Skeletal muscle tissue (tissue), 4 donors: Measurements from ENCODE around the gene MAD1L1. TPM values are rescaled to one million over a fixed set of nuclear protein-coding genes. Genes with fewer than 3 reads are reported as not detected.

Experiments
- H3K27ac ChIP-seq: one replicate; pipeline ENCODE4 v1.7.0; 2013; ENCODE audit warnings: mild to moderate bottlenecking, low read depth, low read length, inconsistent platforms
- H3K27me3 ChIP-seq, 3 donors: one replicate each; pipeline ENCODE4 v1.7.0; 2013; ENCODE audit warnings: low read length in 3 of 3; ENCODE audit not compliant: control insufficient read depth in 3 of 3, insufficient read depth in 3 of 3
- H3K36me3 ChIP-seq, 3 donors: one replicate each; pipeline ENCODE4 v1.7.0; 2013; ENCODE audit warnings: low read length in 3 of 3; ENCODE audit not compliant: control insufficient read depth in 3 of 3, insufficient read depth in 3 of 3
- H3K4me1 ChIP-seq, 3 donors: one replicate each; pipeline ENCODE4 v1.7.0; 2013; ENCODE audit warnings: low read length in 3 of 3, mild to moderate bottlenecking in 3 of 3; ENCODE audit not compliant: control insufficient read depth in 3 of 3, insufficient read depth in 3 of 3
- H3K4me3 ChIP-seq, 3 donors: one replicate each; pipeline ENCODE4 v1.7.0; 2013; ENCODE audit warnings: low read length in 3 of 3
- H3K9ac ChIP-seq, 3 donors: one replicate each; pipeline ENCODE4 v1.7.0; 2013; ENCODE audit warnings: low read length in 3 of 3, mild to moderate bottlenecking in 3 of 3, moderate library complexity in 2 of 3, low read depth in 1 of 3
- H3K9me3 ChIP-seq, 3 donors: one replicate each; pipeline ENCODE4 v1.7.0; 2013; ENCODE audit warnings: low read length in 3 of 3; ENCODE audit not compliant: control insufficient read depth in 3 of 3
- total RNA-seq: library from RNA; depleted of rRNA; stranded (reverse); fragments of >200 nt; gene quantifications from one replicate; pipeline ENCODE4 v1.2.3, GENCODE V29; 2014
- donor health status: Osteomylitis.

Gene MAD1L1
- total RNA-seq, 1 donor from 2014 or later = 42.3 TPM

DNA sequence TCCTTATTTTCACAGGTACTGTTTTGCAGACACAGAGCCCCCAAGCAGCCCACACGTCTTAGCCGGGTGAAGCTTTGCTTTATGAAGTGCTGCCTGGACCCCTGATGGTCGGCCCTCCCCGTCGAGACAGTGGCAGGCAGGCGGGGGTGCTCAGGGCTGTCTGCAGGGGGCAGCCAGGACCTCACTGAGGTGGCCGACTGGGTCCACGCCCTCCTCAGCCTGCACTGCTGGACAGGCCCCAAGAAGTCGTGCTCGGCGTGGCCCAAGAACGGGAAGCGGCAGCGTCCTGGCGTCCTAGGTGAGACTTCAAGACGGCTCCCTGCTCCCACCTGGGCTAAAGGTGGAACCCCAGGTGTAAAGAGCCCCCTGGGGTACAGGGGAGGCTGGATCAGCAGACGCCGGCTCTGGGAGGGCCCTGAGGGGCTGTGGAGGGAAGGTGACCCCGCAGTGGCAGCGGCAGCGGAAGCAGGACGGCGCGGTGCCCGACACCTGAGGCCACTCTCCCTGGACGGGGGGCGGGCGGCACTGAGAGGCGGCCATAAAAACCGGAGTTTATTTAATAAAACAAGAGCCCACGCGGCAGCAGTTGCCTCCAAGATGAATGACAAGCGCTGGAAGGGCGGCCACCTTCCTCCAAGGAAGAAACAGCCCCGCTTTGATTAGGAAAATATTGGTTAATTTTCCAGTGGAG, 383.2 kb downstream of the MAD1L1 start:
- H3K27ac ChIP-seq = no peak overlapping the region
- H3K4me1 ChIP-seq = peaks cover 4 to 18% (median 15%) of the 10 kb centered on the region in 3 donors
- H3K9me3 ChIP-seq = no peaks in the 10 kb centered on the region
- H3K9ac ChIP-seq = no peak overlapping the region
- H3K4me3 ChIP-seq = no peak overlapping the region
- peaks cover 0 to 2% (median 0%) of the 10 kb centered on the region in 3 donors for H3K36me3 ChIP-seq
- H3K27me3 ChIP-seq = no peaks in the 10 kb centered on the region

DNA sequence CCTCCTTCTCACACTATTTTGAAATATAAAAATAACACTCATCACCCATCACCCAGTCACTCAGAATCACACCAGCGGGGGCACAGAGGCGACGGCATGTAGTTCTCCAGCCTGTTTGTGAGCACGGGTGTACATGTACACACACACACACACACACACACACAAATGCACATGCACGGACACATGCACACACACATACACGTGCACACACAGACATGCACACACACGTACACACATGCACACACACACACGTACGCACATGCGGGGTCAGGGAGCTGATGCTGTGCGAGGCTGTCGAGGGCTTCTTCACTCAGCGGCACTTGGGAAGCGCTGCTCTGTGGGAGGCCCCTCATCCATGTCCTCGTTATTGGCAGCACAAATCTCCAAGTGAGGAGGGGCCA, 383.8 kb downstream of the MAD1L1 start:
- Histone ChIP-seq H3K4me1 (peaks cover 4 to 18% (median 15%) of the 10 kb centered on the region in 3 donors), H3K4me3 (no peak overlapping the region), H3K9ac (no peak overlapping the region), H3K27me3 (no peaks in the 10 kb centered on the region), H3K9me3 (no peaks in the 10 kb centered on the region), H3K36me3 (peaks cover 0 to 2% (median 0%) of the 10 kb centered on the region in 3 donors), H3K27ac (no peak overlapping the region)

DNA sequence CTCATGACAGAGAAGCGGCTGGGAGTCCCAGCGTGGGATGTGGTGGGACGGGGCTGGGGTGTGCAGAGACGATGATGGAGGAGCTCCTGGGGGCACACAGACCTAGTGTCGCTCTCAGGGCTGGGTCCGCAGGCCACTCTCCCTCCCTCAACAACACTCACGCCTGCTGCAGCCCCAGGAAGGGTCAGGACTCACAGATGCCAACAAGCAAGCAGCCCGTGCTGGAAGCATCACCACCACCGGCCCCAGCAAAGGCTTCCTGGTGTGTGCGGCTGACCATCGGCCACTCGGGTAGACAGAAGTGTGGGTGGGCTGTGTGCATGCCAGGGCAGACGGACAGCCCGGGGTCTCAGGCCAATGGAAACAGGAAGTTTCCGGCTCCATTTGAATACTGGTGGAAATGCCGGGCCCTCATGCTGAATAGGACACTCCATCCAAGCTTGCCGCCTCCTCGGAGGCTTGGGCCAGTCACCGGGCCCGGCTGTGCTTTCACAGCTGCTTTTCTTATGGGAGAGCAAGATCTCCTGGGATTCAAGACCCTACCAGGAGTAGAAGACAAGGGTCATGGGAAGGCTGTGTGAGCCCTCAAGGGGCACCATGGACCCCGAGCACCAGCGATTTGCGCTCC, 384.6 kb downstream of the MAD1L1 start:
- H3K4me1 ChIP-seq = peaks cover 2 to 12% (median 9%) of the 10 kb centered on the region in 3 donors
- H3K27ac ChIP-seq = no peak overlapping the region
- peaks cover 0 to 2% (median 0%) of the 10 kb centered on the region in 3 donors for H3K36me3 ChIP-seq
- H3K27me3 ChIP-seq = no peaks in the 10 kb centered on the region
- no peak overlapping the region for H3K9ac ChIP-seq
- no peak overlapping the region for H3K4me3 ChIP-seq
- no peaks in the 10 kb centered on the region for H3K9me3 ChIP-seq

DNA sequence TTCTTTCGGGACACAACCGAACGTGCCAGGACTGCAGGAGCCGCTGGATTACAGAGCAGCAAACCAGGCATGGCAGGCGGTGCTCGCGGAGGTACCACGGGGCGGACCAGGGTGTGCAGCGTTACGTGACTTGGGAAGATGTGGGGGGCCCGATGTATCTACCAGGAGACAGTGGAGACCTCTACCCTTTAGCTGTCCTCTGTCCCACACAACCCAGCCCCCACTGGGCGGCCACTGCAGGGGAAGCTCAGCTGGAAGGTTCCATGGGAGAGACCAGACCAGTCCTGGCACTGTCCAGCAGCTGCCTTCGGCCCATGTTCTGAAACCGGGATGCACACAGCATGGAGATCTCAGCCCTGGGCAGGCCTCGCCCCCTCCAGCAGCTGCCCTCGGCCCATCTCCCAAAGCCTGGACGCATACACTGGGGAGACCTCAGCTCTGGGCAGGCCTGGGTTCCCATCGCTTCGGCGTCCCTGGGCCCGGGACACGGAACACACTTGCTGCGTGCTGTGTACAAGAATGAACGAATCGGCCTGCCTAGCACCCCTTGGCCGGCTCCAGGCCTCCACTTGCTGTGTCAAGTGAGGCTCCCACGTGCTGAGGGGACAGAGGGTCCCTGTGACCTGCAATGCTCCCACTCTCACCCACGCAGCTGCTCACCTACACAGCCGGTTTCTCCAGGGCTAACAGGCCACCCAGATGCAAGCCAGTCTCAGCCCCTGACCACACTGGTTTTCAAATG, 385.3 kb downstream of the MAD1L1 start:
- Histone ChIP-seq H3K4me1 (peaks cover 0 to 13% (median 10%) of the 10 kb centered on the region in 3 donors), H3K9me3 (no peaks in the 10 kb centered on the region), H3K27ac (no peak overlapping the region), H3K36me3 (peaks cover 0 to 2% (median 0%) of the 10 kb centered on the region in 3 donors), H3K4me3 (no peak overlapping the region), H3K9ac (no peak overlapping the region), H3K27me3 (no peaks in the 10 kb centered on the region)

DNA sequence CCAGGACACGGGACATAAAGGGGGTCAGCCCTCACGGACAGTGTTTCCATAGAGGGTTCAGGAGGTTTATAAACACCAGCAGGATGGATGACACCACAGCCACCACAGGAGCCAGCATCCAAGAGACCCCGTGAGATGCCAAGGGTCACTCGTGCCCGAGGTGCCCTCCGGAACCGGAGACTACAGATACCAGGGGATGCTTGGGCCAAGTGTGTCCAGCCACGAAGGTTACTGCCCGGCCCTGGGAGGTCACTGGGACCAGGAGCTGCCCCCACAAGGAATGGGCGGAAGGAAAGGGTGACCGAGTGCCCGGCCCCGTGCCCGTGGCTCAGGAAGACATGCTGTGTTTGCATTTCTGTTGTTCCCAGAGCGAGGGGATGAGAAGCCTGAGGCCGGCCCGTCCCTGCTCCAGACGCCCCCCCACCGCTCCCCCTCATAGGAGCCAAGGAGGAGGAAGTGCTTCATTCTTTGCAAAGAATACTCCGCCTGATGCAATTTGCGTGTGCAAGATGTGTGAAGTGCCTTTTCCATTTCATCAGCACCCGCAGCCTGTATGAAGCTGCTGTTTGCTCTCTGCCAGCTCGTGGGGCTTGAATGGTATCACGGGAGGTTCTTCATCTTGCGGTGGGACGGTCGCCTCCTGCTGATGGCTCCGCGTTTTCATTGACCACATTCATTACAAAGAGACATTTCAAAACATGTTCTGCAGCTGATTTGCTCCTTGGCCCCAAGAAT, 386.2 kb downstream of the MAD1L1 start:
- H3K4me1 ChIP-seq = peaks cover 0 to 20% (median 8%) of the 10 kb centered on the region in 3 donors
- H3K9me3 ChIP-seq = no peaks in the 10 kb centered on the region
- no peak overlapping the region for H3K4me3 ChIP-seq
- peaks cover 0 to 2% (median 0%) of the 10 kb centered on the region in 3 donors for H3K36me3 ChIP-seq
- no peak overlapping the region for H3K9ac ChIP-seq
- no peak overlapping the region for H3K27ac ChIP-seq
- no peaks in the 10 kb centered on the region for H3K27me3 ChIP-seq

DNA sequence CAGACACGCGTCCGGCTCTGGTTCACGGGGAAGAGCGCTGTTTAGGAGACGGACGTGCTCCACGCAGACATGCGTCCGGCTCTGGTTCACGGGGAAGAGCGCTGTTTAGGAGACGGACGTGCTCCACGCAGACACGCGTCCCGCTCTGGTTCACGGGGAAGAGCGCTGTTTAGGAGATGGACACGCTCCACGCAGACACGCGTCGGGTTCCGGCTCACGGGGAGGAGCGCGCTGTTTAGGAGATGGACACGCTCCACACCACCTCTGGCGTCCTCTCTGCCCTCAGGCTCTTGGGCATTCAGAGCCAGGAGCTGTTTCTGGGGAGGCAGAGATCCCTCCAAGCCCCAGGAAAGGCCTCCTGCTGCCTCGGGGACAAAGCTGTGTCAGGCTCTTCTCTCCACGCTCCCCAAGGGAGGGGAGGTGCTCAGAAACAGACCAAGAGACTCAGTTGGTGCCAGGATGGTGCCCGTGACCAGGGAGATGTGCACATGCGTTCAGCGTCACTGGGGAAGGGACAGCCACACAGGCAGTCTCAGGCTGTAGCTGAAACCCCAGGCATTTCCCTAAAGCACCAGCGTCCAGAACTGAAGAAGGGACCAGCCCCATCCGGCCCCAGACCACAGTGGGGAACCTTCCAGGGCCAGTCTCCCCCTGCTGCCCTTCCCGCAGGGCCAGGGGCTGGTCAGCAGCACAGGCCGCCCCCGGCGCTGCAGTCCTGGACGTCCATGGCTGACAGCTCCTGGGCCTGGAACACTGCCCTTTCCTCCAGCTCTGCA, 387.0 kb downstream of the MAD1L1 start:
- Histone ChIP-seq H3K9ac (no peak overlapping the region), H3K27ac (no peak overlapping the region), H3K4me1 (peaks cover 0 to 16% (median 4%) of the 10 kb centered on the region in 3 donors), H3K4me3 (no peak overlapping the region), H3K36me3 (peaks cover 0 to 2% (median 0%) of the 10 kb centered on the region in 3 donors), H3K27me3 (no peaks in the 10 kb centered on the region), H3K9me3 (no peaks in the 10 kb centered on the region)

DNA sequence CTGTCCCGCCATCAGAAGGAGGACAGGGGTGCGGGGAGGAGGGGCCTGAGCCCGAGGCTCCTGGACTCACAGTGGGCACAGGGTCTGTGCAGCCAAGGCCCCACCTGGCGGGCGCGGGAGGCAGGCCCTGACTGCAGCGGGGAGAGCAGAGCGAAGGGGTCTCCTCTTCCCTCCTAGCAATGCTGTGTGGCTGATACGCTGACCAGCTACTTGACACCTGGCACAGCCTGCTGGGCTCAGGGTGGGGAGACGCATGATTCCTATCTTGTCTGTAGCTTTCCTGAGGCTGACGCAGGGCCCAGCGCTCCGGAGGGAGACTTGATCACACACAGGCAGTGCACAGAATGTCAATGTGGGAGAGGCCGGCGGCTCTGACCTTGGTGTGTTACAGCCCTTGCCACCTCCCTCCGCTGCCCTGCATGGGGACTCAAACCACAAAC, 387.8 kb downstream of the MAD1L1 start:
- Histone ChIP-seq H3K27ac (no peak overlapping the region), H3K27me3 (no peaks in the 10 kb centered on the region), H3K4me3 (no peak overlapping the region), H3K9ac (no peak overlapping the region), H3K4me1 (peaks cover 0 to 16% (median 4%) of the 10 kb centered on the region in 3 donors), H3K9me3 (no peaks in the 10 kb centered on the region), H3K36me3 (peaks cover 0 to 2% (median 0%) of the 10 kb centered on the region in 3 donors)

DNA sequence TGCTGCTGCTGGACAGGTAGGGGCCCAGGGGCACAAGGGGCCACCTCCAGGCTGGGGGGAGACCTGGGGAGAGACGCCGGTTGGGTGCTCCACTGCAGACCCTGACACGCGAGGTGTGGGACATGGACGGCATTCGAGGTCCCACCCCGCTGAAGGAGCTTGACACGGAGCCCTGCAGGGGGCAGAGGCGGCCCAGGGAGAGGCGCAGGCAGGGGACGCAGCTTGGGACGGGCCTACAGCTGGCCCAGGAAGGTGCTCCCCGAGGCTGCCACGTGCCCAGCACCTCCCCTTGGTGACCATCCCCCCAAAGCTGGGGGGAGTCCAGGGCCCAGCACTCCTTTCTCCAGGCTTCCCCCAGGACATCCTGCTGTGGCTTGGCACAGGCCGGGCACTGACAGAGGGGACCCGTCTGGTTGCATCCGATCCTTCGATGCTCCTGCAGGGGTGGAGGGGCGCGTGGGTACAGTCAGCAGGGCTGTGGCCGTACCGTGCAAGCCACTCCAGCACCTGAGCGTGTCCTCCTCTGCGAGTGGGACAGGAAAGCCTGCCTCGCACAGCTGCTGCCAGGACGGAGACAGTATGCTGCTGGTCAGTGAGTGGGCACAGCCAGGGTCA, 388.3 kb downstream of the MAD1L1 start:
- peaks cover 0 to 16% (median 4%) of the 10 kb centered on the region in 3 donors for H3K4me1 ChIP-seq
- H3K9ac ChIP-seq = no peak overlapping the region
- H3K27ac ChIP-seq = no peak overlapping the region

DNA sequence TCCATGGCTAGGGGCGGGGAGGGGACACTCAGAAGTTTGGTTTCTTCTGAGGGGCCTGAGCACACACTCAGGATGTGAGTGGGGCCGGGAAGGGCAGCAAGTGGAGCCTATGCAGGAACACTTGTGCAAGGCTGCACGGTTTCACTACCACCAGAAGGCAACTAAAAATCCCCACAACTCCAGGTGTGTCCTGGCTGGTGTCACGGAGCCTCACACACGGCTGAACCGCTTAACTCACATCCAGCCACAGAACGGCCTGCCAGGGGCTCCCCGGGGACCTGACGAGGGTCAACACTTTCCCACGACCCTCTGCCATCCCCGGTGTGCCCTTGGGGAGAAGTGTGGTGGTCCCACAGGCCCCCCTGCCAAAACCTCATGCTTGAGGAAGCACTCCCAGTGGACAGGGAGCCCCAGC, 388.8 kb downstream of the MAD1L1 start:
- H3K27me3 ChIP-seq = no peaks in the 10 kb centered on the region
- H3K4me3 ChIP-seq = no peak overlapping the region

More for the DNA sequence above, 388.3 kb downstream of the MAD1L1 start:
- Histone ChIP-seq H3K36me3 (peaks cover 0 to 2% (median 0%) of the 10 kb centered on the region in 3 donors), H3K27me3 (no peaks in the 10 kb centered on the region), H3K9me3 (no peaks in the 10 kb centered on the region), H3K4me3 (no peak overlapping the region)

More for the DNA sequence above, 388.8 kb downstream of the MAD1L1 start:
- Histone ChIP-seq H3K9ac (no peak overlapping the region), H3K4me1 (peaks cover 0 to 16% (median 4%) of the 10 kb centered on the region in 3 donors), H3K36me3 (peaks cover 0 to 2% (median 0%) of the 10 kb centered on the region in 3 donors), H3K9me3 (no peaks in the 10 kb centered on the region), H3K27ac (no peak overlapping the region)
